GM12872 (cell line): Measurements from ENCODE around the gene RRP12.

Experiments
- TF ChIP-seq, protein P1 (sequence below): IDR thresholded peaks from 3 replicates; pipeline ENCODE4 v1.5.1; 2011; ENCODE audit warnings: low read depth, mild to moderate bottlenecking, low read length, moderate library complexity; ENCODE audit not compliant: insufficient read depth

Gene RRP12

DNA sequence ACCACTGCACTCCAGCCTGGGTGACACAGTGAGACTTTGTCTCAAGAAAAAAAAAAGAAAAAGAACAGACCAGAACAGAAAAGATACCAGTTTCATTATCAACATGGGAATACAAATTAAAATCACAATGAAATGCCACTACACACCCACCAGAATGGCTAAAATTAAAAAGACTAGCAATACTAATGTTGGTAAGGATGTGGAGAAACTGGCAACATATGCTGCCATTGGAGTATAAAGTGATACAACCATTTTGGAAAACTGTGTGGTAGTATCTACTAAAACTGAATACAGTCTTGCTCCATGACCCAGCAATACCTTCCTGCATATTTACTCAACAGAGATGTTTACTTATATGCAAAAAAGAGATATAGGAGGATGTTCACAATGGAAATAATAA is 2.9 kb upstream of the RRP12 start:
- TF ChIP-seq, protein P1, sequence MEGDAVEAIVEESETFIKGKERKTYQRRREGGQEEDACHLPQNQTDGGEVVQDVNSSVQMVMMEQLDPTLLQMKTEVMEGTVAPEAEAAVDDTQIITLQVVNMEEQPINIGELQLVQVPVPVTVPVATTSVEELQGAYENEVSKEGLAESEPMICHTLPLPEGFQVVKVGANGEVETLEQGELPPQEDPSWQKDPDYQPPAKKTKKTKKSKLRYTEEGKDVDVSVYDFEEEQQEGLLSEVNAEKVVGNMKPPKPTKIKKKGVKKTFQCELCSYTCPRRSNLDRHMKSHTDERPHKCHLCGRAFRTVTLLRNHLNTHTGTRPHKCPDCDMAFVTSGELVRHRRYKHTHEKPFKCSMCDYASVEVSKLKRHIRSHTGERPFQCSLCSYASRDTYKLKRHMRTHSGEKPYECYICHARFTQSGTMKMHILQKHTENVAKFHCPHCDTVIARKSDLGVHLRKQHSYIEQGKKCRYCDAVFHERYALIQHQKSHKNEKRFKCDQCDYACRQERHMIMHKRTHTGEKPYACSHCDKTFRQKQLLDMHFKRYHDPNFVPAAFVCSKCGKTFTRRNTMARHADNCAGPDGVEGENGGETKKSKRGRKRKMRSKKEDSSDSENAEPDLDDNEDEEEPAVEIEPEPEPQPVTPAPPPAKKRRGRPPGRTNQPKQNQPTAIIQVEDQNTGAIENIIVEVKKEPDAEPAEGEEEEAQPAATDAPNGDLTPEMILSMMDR, result no peak

DNA sequence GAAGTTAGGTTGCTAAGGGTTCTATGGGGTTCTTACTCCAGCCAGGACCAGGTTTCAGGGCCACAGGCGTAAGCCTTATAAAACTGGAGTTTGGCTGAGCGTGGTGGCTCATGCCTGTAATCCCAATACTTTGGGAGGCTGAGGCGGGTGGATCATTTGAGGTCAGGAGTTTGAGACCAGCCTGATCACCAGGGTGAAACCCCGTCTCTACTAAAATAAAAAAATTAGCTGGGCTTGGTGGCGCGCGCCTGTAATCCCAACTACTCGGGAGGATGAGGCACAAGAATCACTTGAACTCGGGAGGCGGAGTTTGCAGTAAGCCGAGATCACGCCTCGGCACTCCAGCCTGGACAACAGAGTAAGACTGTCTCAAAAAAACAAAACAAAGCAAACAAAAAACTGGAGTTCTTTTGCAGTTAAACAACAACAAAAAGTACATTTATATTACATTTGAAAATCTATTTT is 347 bp upstream of the RRP12 start:
- TF ChIP-seq, protein P1, result no peak

DNA sequence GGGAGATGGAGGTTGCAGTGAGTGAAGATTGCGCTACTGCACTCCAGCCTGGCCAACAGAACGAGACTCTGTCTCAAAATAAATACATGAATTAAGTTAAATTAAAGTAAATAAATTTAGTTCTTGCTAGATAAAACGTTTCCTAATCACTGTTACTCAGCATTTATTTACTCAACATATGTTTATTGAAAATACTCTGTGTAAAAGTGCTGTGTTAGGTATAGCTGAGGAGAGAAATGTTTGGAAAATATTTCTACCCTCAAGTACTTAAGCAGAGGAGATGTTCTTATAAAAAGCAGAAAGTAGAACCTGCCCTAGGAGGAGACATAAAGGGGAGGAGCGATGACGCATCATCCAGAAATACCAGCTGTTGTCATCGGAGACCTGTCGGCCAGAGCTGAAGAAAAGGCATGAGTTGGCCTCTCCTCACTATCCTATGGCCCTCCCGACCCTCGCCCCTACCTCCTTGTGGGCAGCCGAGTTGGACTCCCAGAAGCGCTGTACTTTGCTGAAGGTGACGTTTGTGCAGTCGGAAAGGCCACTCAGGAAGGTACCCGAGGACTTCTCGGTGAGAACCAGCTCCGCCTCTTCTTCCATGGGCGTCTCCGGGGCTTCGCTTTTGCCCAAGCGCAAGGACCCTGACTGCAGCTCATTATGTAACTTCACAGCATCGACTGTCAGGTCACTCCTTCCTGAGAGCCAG is 1.1 kb downstream of the RRP12 start:
- TF ChIP-seq, protein P1, result no peak

DNA sequence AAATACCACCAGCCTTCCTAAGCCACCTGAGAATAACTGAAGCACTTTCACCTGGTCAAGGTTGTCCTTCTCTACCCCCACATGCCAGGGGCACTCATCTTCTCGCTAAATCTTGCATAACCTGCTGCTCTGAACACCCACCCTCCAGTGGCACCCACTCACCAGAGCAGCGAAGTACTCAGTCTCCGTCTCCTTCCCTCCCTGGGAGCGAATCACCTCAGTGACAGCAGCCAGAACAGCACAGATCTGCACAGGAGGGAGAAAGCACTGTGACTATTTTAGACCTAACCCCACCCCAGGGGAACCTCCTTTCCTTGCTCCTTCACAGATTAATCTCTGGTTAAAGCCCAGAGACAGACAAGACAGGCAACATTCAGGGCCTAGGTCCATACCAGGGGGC is 5.1 kb downstream of the RRP12 start:
- TF ChIP-seq, protein P1, result no peak

DNA sequence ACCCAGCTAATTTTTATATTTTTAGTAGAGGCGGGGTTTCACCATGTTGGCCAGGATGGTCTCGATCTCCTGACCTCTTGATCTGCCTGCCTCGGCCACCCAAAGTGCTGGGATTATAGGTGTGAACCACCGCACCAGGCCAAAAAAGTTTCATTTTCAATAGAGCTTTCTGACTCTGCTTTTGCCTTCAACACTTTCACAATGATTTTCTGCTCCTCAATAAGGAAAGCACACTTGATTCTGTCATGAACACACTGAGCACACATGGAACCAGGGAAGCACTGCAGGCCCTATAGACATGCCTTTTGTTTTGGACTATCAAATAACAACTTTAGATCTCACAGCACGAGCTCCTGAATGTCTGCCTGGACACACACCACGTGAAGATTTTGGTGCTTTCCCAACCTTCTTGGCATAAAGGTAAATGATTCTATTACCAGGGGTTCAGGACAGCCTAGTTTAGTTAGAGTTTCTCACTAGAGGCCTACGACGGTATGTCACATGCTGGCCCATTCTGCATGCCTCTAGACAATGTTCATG is 8.0 kb downstream of the RRP12 start:
- TF ChIP-seq, protein P1, result no peak

DNA sequence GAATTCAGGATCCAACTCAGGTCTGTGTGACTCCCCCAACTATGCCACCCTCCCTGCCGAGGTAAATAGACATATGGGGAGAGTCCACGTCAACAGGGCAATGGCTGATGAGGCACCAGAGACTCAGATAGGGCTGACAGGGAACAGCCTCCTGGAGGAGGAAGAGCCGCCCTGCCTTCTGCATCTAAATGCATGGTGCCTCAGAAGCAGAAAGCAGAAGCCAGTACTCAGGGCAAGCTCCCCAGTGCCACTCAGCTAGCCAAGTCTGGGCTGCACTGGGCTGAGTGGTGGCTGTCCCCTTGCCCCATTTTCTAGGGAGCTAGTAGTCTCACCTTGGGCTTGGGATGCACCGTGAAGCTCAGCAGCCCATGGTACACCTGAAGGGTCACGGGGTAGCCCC is 11.0 kb downstream of the RRP12 start:
- TF ChIP-seq, protein P1, result no peak

DNA sequence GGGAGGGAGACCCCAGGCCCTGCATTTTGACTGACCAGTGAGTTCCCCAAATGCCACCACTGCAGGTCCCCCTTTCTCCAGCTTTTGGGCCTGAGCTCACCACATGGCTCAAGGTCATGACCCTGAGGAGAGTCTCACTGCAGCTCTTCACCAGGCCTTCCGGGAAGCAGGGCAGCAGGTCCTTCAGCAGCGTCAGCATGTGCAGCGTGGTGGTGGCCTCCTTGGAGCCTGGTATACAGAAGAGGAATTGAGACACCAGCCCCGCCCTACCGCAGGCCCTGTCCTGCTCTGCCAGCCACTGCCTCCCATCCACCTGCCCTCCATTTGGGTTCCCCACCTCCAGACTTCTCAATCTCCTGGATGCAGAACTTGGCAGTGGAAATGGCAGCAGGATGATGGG is 13.0 kb downstream of the RRP12 start:
- TF ChIP-seq, protein P1, result no peak
